GM20431 (cell line): ENCODE measurements around the gene RIPOR2.
"Not testable (repeated sequence)": the region's sequence is repeated elsewhere in the genome, so short reads cannot be mapped to it uniquely, and the experiment has no call there.

Experiments used
- in situ Hi-C: fragments of 300-500 bp; cut with MseI, MboI; formaldehyde crosslinking; loops from one replicate; pipeline ENCODE4 v1.15.0; 2020; ENCODE audit warnings: low sequenced_read_pairs; ENCODE audit not compliant: unreplicated experiment

Gene RIPOR2

DNA sequence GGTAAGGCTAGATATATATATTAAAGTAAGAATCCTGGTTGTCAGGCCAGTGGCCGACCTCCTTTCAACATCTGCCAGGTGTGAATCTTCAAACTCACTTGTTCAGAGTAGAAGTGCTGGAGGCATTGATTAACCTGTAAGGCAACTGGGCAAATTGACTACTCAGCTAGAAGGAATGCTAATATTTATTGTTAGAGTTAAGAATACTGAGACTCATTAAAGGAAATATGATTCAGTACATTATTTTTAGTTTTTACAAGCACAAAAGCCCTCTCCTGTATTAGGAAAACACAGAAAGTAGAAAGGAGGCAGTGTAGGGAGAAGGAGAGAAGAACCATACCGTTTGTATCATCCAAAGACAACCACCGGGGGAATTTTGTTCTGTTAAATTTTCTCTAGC is 53.5 kb downstream of the RIPOR2 start:
- in situ Hi-C loops: no loop called here

DNA sequence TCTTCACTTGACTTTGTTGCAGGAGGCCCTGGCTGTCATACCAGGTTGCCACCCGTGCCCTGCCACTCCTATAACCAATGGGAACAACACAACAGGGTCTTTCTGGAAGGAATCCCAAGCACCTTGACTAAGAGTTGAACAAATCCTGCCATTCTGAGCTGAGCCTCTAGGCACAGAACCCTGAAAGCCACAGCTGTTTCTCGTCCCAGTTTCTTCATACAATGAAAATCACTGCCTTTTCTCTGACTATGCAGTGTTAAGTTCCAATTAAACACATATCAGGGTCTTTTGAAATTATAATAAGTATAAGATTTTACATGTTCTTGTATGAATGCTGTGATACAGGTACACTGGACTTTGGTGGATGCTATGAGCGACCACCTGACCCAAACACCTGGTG is 54.4 kb downstream of the RIPOR2 start:
- in situ Hi-C loops: no loop called here

DNA sequence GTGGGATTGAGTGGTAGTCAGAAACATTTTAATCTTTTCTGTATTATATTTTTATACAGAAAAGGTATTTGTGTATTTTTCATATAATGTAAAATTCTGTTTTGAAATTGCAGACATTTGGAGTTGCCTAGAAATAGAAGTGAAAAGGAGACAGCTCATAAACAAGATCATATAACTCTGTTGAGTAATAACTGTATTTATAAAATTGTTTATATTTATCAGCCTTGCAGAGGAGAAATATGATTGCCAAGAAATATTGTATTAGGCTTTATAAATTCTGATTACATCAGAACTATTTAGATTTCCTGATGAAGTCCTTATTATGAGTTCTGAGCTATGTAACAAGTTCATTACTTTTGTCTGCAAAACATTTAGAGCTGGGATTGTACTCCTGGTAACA is 55.3 kb downstream of the RIPOR2 start:
- in situ Hi-C loops: no loop called here

DNA sequence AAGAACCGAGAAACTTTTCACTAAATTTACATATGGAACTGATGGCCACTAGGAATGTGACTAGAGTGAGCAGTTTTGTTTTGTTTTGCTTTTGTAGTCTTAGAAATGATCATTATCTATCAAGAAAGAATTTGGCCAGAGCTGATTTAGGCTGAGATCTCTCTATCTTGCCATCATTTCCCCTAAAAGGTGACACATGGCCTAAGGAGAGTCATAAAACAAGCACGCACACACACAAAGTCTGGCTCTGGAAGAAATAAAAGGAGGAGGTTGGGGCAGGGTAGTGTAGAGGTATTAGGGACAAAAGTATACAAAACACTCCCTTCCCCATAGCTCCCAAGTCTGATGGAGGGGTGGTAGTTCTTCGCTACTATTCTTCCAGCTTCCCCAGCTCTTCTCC is 56.4 kb downstream of the RIPOR2 start:
- in situ Hi-C loops: no loop called here

DNA sequence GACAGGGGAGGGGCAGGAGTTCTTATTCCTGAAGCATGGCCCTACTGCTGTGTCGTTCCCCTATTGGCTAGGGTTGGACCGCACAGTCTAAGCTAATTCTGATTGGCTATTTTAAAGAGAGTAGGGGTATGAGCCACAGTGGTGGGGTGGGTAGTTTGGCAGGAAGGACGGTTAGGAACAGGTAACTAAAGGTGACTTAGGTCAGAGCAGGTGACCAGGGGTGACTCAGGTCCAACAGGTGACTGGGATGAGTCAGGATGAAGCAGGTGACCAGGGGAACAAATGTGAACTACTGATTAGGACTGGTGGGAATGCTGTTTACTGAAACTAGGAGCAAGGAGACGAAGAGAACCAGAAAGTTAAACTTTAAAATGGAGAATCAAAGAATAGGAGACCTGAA is 58.0 kb downstream of the RIPOR2 start:
- in situ Hi-C loops: not testable (repeated sequence)

DNA sequence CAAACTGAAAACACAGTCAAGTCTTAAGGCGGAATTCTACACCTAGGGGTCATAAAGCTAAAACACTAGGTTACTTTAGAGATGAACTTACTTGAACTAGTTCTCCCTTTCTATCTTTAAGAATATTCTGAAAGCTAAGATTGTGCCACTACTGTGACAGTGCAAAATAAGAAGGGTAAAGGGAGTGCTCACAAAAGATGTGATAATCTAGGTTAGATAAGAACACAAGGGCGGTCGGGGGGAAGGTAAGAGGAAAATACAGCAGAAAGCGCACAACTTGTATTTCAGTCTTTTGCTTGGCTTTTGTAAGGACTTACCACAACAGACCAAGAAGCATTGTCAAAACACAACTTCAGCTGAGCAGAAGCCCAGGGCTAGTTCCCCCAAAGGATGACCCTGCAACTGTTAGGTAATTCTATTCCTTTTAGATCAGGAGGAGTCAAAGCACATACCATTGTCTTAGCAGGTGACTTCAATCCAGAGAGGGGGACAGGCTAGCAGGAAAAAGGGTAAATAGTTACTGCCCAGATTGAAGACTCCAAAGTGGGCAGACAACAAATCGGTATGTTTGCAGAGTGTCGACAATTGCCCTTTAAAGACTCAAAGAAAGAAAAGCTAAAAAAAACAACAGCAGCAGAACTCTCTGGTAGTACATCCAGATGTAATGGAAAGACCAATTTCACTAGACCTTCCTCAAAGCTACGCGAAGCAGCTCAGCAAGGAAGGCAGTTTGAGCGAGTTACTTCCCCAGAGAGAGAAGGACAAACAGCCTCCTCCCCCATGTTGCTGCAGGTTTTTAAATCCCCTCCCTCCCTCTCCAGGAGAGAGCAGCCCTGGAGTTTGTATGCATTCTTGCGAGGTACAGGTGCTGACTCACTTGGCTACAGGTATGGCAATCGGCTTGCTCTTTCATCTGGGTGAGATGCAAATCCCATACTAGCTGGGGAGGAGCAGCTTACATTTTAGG is 59.0 kb downstream of the RIPOR2 start:
- in situ Hi-C loops: no loop called here

DNA sequence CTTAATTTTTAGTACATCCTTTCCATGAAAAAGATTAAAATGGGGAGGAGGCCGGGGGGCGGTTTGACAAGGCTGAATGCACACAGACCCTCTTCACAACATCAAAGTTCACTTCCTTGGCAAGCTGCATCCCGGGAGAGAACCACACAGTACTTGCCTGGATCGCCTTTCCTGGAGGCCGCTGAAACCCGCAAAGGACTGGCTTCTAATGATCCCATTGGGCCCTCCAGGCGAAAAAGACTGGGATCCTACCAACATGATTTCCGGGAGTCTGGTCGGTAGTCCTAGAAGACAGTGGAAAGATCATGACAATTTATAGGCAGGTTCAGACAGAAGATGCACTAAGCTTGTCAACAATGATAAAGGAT is 60.2 kb downstream of the RIPOR2 start:
- in situ Hi-C loops: no loop called here

DNA sequence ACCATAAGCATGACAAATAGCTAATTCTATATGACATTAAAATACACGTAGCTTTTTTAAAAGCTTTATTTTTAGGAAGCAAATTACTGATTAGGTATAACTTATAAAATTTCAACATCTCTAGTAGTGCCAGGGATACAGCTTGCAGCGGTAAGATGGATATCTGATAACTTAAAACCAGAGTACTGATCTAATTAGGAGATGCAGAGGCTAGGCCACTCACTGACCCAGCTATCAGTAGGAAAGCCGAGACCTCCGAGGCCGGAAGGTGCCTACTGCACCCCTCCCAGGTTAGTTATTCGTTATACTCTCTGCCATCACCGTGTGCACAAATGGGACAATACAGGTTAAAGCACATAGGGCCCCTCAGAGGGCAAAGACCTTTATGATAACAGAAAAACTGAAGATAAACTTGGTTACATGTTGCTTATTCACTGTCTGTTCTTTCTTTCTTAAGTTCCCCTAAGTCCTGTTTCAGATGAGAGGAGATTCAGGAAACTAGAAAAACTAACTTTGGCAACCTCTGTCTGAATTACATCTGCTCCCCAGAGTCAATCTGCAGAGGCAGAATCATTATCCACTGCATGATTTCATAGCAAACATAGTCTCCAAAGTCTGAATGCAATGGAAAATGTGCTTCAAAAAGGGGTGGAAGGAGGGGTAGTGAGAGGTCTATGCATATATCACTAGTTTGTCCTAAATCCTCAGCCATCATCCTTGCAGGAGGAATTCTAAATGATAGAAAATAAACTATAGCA is 60.8 kb downstream of the RIPOR2 start:
- in situ Hi-C loops: no loop called here

DNA sequence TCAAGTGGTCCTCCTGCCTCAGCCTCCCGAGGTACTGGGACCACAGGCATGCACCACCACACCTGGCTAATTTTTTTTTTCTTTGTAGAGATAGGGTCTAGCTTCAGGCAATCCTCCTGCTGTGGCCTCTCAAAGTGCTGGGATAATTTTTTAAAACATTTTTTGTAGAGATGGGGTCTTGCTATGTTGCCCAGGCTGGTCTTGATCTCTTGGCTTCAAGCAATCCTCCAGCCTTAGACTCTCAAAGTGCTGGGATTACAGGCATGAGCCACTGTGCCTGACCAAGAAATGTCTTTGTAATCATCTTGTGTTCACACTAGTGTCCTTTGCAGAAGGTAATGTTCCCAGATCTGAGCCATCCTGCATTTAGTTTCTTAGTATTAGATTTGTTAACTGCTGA is 61.6 kb downstream of the RIPOR2 start:
- in situ Hi-C loops: no loop called here

DNA sequence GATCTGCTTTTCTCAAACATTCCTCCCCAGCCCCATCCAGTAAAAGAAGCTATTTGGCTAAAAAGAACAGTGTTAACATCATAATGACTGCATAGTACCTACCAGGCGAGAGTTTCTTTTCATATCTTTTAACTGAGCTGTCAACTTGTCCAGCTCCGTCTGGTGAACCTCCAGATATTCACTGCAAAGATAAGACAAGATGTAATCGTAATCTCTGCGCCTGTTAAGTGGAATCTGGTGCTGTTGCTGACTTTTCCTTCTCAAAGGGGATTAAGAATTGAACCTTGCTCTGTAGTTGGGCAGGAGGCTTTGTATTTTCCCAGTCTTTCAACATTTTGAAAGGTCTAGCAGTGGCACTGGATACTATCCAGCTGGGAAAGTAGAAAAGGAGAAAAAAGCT is 63.0 kb downstream of the RIPOR2 start:
- in situ Hi-C loops: no loop called here

DNA sequence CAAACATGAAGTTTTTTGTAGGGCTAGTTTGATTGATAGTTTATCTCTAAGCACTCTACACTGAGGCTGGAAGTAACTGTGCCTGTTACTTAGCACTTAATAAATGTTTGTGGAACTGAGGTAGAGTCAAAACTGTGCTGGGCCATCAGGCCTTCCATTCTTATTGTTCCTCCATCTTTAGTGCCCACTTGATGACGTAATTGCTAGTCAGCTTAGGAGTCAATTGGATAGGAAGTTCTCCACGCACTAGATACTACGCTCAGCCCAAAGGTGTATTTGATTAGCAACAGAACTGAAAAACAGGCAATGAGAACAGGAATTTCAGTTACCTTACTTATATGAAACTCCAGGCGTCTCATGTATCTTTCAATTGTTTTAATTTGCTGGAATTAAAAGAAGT is 67.0 kb downstream of the RIPOR2 start:
- in situ Hi-C loops: no loop called here

DNA sequence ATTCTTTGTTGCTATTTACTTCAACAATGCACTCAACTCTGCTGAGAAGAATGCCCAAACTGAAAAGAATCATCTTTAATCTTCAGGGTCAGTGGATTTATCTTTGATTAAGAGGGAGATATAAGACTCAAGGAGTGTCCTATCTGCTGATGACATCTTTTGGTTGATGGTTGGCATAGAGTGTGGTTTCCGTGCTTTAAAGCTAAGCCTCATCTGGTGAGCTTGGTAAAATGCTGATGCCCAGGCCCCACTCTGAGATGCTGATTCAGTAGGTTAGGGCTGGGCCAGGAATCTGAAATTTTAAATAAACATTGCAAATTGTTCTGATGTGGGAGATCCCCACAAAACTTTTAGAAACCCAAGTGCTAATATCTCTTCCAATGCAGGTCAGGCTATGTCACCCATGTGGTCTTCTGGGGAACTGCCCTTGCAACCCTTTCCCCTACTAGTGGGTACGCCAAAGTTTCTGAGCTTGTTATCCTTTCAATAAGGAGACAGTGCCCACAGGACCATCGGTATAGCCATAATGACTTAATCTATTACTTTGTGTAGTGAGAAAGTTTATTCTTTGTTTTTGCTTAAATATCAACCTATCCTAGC is 68.6 kb downstream of the RIPOR2 start:
- in situ Hi-C loops: no loop called here

DNA sequence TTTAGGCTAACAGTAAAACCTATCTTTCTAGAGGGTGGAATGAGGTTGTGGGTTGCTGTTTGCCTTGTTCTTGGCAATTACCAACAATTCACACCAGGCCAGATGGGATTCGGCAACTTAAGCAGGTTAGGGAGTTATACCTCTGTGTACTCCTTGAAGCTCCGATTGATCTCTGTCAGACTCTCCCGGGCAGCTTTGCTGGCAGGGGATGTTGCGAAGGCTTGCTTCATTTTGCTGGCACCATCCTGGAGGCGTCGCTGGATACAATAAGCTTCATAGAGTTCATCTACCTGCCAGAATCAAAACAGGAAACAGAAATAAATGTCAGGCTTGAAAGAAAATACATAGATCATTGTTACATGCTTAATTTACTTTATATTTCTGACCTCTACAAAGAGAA is 70.6 kb downstream of the RIPOR2 start:
- in situ Hi-C loops: no loop called here

DNA sequence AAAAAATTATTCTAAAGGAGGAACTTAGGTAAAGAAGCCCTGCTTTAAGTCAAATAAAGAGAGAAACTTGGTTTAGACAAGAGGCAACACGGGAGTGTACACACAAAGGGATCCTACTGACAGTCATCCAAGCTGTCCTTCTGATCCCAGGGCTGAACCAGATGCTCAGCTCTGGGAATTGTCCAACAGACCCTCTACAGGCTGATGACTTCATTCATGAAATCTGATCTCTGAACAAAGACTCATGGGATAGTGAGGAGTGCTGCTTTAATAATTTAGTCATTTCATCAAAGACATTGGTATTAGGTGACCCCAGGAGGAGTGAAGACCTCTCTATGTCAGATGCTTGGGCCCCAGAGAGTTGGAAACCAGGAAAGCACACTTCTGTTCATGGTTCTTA is 71.4 kb downstream of the RIPOR2 start:
- in situ Hi-C loops: no loop called here

DNA sequence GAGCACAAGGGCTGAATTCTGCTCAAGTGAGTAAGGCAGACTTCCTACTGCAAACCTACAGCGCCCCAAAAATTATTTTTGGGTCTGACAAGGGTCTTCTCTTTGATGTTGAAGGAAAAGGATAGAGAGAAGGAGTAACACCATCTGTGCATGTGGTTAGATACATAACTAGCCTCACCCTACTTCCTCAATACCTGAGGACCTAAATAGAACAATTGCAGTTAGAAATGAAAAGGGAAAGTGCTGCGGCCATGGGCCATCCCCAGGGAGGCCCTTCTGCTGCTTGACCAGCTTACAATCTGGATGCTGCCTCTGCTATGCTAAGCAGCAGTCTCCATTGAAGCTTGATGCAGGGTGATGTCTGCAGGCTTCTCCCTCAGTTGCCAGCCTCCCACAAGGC is 73.8 kb downstream of the RIPOR2 start:
- in situ Hi-C loops: no loop called here

DNA sequence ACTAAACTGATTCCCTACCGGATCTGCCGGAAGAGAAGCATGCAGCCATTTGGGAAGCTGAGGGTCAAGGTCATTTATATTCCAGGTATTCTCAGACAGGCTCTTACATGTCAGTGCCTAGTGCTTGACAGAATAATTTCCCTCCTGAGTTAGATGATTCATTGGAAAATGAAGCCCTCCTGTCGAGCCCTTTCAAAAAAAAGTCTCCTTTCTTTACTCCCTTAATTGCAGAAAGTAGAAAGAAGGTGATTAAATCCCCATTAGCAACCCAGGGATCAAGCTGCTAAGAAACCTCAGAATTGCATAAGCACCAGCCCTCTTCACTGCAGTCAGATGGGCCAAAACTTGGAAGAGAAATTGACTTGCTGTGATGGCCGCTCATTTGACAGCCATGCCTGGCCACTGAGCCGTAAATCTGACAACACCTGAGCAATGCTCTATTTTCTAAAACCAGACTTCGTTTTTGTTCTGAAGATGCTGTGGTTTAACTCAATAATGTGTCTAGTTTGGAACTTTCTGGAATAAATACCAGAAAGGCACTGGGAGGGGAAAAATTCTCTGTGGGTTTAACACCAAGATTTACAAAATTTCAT is 76.1 kb downstream of the RIPOR2 start:
- in situ Hi-C loops: loop anchor here (10.0 kb wide), 1 partner anchor 135 kb away; no protein-coding TSS in a partner anchor

DNA sequence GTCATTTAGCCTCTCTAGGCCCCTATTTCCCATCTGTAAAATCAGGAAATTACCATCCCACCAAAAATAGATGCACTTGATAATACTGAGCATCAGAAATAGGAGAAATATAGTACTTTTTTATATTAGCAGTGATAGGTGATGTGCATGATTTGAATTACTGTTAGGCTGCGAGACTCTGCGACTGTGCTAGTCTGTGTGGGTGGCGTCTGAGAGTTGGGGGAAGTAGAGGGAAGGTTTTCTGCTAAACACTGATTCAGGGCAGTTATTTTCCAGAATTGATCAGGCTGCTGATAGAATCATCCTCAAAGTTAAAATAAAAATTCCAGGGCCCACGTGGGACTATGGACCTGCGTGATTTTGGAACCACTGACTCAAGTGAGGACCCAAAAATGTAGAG is 76.6 kb downstream of the RIPOR2 start:
- in situ Hi-C loops: loop anchor here (10.0 kb wide), 1 partner anchor 136 kb away; no protein-coding TSS in a partner anchor

DNA sequence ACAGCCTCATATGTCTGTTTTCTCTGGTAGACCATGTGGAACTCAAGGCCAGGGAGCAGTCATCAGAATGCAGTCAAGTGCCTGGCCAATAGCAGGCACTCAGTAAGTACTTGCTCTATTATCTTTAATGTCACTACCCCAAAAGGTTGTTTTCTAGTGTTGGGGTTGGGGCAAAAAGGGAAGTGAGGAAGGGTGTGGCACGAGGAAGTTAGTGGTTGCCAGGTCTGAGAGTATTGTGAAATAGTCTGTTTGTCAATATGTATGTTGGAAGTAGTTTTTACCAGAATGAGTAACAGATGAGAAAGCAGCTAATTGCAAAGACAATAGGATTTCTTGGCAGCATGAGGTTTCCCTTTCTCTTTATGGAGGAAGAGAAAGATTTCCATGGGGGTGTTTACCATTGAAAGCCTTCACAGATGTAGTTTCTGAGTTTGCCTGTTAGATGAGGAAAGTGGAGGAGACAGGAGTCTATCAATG is 77.5 kb downstream of the RIPOR2 start:
- in situ Hi-C loops: loop anchor here (10.0 kb wide), 1 partner anchor 137 kb away; no protein-coding TSS in a partner anchor

DNA sequence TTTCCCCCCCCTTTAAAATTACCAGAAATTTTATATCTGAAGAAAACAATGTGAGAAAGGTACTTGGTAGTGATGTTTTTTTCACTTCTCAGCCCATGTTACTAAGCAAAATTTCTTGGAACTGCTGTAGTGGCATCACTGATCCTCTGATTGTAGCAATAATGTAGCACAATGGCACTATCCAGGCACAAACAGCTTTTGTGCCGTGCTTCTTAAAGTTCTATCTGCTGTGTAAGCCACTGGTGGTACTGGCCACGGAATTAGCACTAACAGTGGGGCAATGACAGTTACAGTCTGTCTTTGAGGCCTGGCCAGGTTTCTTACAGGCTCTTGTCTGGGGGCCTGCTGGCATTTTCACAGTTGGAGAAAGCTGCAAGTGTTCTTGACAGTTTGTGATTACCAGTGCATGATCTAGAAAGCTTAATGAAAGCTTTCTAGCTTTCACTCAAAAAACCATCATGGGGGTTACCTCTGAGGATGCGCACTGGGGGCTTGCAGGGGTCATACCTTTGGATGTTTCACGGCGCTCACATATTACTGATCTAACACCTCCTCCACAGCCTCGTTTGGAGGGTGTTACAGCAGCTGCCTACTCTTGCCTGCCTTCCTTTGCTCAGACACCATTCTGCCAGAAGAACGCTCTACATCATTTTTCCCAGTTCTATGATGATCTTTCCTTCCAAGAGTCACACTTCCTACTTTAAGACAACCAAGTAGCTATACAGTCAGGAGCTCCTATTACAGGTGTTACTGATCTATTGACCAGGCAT is 78.7 kb downstream of the RIPOR2 start:
- in situ Hi-C loops: loop anchor here (10.0 kb wide), 1 partner anchor 138 kb away; no protein-coding TSS in a partner anchor
